ENCODE results near the gene PRR5L.

GRCh38 chr11:36437413-36437812 is 141.3 kb downstream of the PRR5L start:
- no peak for TF ChIP-seq CTCF (IDR thresholded peaks at IDR 0.05; ENCODE audit: poor library complexity)
- no peak for TF ChIP-seq EZH2phosphoT487 (IDR thresholded peaks at IDR 0.05; ENCODE audit: low read depth, severe bottlenecking, unreplicated experiment)
